Calu3 (cell line): ENCODE data around the gene TREML4. TPM values are rescaled to one million over a fixed set of nuclear protein-coding genes. Genes with fewer than 3 reads are reported as not detected.

ENCODE experiments used
- BruUV-seq: library from RNA; stranded (reverse); fragments of 400-500 nt; replicated peaks from 2 replicates; lab custom pipeline; 2021; lab: Mats Ljungman, UMichigan
- CTCF ChIA-PET: fragments of 300-600 bp; sonication (Branson Sonifier 250); formaldehyde crosslinking; loops from one replicate; lab custom pipeline; 2022; ENCODE audit warnings: antibody characterized with exemption; lab: Charles Lee
- DNase-seq: peaks from one replicate; pipeline ENCODE4 v3.0.0; 2022
- H3K27ac Mint-ChIP-seq: one replicate; pipeline ENCODE4 v1.8.0; 2022; ENCODE audit warnings: mixed read lengths; ENCODE audit not compliant: unreplicated experiment
- H3K27me3 Mint-ChIP-seq: one replicate; pipeline ENCODE4 v1.8.0; 2022; ENCODE audit warnings: mixed read lengths; ENCODE audit not compliant: unreplicated experiment
- H3K36me3 Mint-ChIP-seq: one replicate; pipeline ENCODE4 v1.8.0; 2022; ENCODE audit warnings: mild to moderate bottlenecking, moderate library complexity, mixed read lengths; ENCODE audit not compliant: insufficient read depth, unreplicated experiment
- H3K4me1 Mint-ChIP-seq: one replicate; pipeline ENCODE4 v1.8.0; 2022; ENCODE audit warnings: mild to moderate bottlenecking, low read depth, mixed read lengths; ENCODE audit not compliant: unreplicated experiment
- H3K4me3 Mint-ChIP-seq: one replicate; pipeline ENCODE4 v1.8.0; 2022; ENCODE audit warnings: mild to moderate bottlenecking, low read depth, moderate library complexity, mixed read lengths; ENCODE audit not compliant: unreplicated experiment
- H3K9me3 Mint-ChIP-seq: one replicate; pipeline ENCODE4 v1.8.0; 2022; ENCODE audit warnings: low read depth, mixed read lengths; ENCODE audit not compliant: unreplicated experiment
- CTCF ChIP-seq: fragments of 200-600 bp; IDR thresholded peaks from one replicate; pipeline ENCODE4 v1.8.0; 2022; ENCODE audit warnings: antibody characterized with exemption; ENCODE audit not compliant: unreplicated experiment
- intact Hi-C: fragments of 100-400 bp; cut with micrococcal nuclease; formaldehyde crosslinking; loops from one replicate; pipeline ENCODE4 v1.10.0; 2022; ENCODE audit not compliant: unreplicated experiment
- total RNA-seq: library from RNA; stranded (reverse); gene quantifications from 2 replicates; pipeline ENCODE4 v1.2.3, GENCODE V29; 2022

The TREML4 gene
- total RNA-seq, 1 experiment from 2014 or later = not detected

- intact Hi-C loops = no loop called here
- TF ChIP-seq CTCF = no peak
- peaks cover 21% of the 10 kb centered on the region for H3K9me3 Mint-ChIP-seq
- DNase-seq = no peak
- no peak overlapping the region for H3K4me3 Mint-ChIP-seq
- H3K27ac Mint-ChIP-seq = no peak overlapping the region
- CTCF ChIA-PET = no interaction called here
- BruUV-seq = no TSS peak
- no peaks in the 10 kb centered on the region for H3K36me3 Mint-ChIP-seq
- no peaks in the 10 kb centered on the region for H3K27me3 Mint-ChIP-seq
- peaks cover 7% of the 10 kb centered on the region for H3K4me1 Mint-ChIP-seq
These were observed 11.5 kb upstream of the TREML4 start for GRCh38 chr6:41216616-41217015.

GRCh38 chr6:41222045-41222444, 6.1 kb upstream of the TREML4 start:
- Mint-ChIP-seq H3K4me3 (no peak overlapping the region), H3K27me3 (peaks cover 27% of the 10 kb centered on the region), H3K36me3 (no peaks in the 10 kb centered on the region), H3K27ac (no peak overlapping the region), H3K4me1 (no peaks in the 10 kb centered on the region), H3K9me3 (peaks cover 10% of the 10 kb centered on the region)
- intact Hi-C loops = no loop called here
- DNase-seq = no peak
- BruUV-seq = no TSS peak
- no peak for TF ChIP-seq CTCF
- CTCF ChIA-PET = interaction anchor here (0.5 kb wide), 1 partner anchor 35 kb away, joined by 6 read pairs; no protein-coding TSS in a partner anchor

DNA sequence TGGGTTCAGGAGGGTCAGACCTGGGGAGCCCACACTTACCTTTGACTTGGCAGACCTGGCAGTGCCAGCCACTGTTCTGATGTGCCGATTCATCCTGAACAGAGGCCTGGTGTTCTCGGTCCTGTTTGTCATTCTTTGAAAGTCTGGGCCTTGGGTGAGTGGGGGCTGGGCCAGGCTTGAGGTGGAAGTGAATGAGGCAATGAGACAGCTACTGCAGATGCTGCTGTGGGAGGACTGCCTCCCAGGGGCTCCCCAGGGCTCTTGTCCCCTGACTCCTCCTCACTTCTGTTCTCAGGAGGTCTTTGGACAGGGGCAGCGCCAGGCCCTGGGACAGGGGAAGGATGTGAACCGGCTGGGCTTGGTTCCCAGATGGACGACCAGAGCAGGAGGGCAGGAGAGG, 5.6 kb upstream of the TREML4 start:
- intact Hi-C loops = no loop called here
- no peak overlapping the region for H3K4me3 Mint-ChIP-seq
- CTCF ChIA-PET = interaction anchor here (0.5 kb wide), 1 partner anchor 35 kb away, joined by 6 read pairs; no protein-coding TSS in a partner anchor
- peaks cover 32% of the 10 kb centered on the region for H3K27me3 Mint-ChIP-seq
- no peaks in the 10 kb centered on the region for H3K36me3 Mint-ChIP-seq
- DNase-seq = no peak
- H3K9me3 Mint-ChIP-seq = peaks cover 9% of the 10 kb centered on the region
- TF ChIP-seq CTCF = no peak
- no peaks in the 10 kb centered on the region for H3K4me1 Mint-ChIP-seq
- no peak overlapping the region for H3K27ac Mint-ChIP-seq
- no TSS peak for BruUV-seq

- H3K9me3 Mint-ChIP-seq = peaks cover 4% of the 10 kb centered on the region
- intact Hi-C loops = no loop called here
- no peak for DNase-seq
- H3K36me3 Mint-ChIP-seq = no peaks in the 10 kb centered on the region
- H3K4me1 Mint-ChIP-seq = no peaks in the 10 kb centered on the region
- H3K4me3 Mint-ChIP-seq = no peak overlapping the region
- peaks cover 54% of the 10 kb centered on the region for H3K27me3 Mint-ChIP-seq
- no peak overlapping the region for H3K27ac Mint-ChIP-seq
- no TSS peak for BruUV-seq
- TF ChIP-seq CTCF = no peak
- CTCF ChIA-PET = interaction anchor here (0.7 kb wide), 1 partner anchor 76 kb away, joined by 4 read pairs; no protein-coding TSS in a partner anchor
These were observed 3.3 kb upstream of the TREML4 start for GRCh38 chr6:41224800-41225199.
